GM12891 (cell line): ENCODE measurements around the gene SRMS.

Experiments used
- DNase-seq: peaks from one replicate; pipeline ENCODE4 v3.0.0; 2011; ENCODE audit warnings: low spot score; ENCODE audit not compliant: insufficient read length
- FAIRE-seq: peaks from 2 replicates; lab custom pipeline; 2011; peaks lifted over from hg19 to GRCh38; lab: Jason Lieb, UNC
- PAX5 ChIP-seq: IDR thresholded peaks from 2 replicates; pipeline ENCODE4 v1.6.1; 2011; ENCODE audit warnings: low read length, moderate library complexity, mild to moderate bottlenecking; ENCODE audit not compliant: insufficient read depth, severe bottlenecking
- POLR2A ChIP-seq: IDR thresholded peaks from 2 replicates; pipeline ENCODE4 v1.6.1; 2011; ENCODE audit warnings: low read depth, low read length, control low read depth
- POLR2AphosphoS5 ChIP-seq: IDR thresholded peaks from 2 replicates; pipeline ENCODE4 v1.6.1; 2011; ENCODE audit warnings: low read depth, low read length, control low read depth
- POU2F2 ChIP-seq: IDR thresholded peaks from 2 replicates; pipeline ENCODE4 v1.6.1; 2011; ENCODE audit warnings: low read depth, mild to moderate bottlenecking, control low read depth, low read length, moderate library complexity
- SPI1 ChIP-seq: IDR thresholded peaks from 2 replicates; pipeline ENCODE4 v1.6.1; 2011; ENCODE audit warnings: low read depth, low read length, control low read depth
- TAF1 ChIP-seq: IDR thresholded peaks from 2 replicates; pipeline ENCODE4 v1.6.1; 2011; ENCODE audit warnings: low read depth, low read length, control low read depth

Gene SRMS

GRCh38 chr20:63558804-63559484 lies 11.4 kb upstream of the SRMS start:
- FAIRE-seq (no peak), DNase-seq (no peak)
- TF ChIP-seq POU2F2 = no peak
- no peak for TF ChIP-seq POLR2AphosphoS5
- TF ChIP-seq POLR2A = no peak
- no peak for TF ChIP-seq PAX5

- DNase-seq (no peak), FAIRE-seq (no peak)
Measured at GRCh38 chr20:63557481-63557891, 9.9 kb upstream of the SRMS start.

DNA sequence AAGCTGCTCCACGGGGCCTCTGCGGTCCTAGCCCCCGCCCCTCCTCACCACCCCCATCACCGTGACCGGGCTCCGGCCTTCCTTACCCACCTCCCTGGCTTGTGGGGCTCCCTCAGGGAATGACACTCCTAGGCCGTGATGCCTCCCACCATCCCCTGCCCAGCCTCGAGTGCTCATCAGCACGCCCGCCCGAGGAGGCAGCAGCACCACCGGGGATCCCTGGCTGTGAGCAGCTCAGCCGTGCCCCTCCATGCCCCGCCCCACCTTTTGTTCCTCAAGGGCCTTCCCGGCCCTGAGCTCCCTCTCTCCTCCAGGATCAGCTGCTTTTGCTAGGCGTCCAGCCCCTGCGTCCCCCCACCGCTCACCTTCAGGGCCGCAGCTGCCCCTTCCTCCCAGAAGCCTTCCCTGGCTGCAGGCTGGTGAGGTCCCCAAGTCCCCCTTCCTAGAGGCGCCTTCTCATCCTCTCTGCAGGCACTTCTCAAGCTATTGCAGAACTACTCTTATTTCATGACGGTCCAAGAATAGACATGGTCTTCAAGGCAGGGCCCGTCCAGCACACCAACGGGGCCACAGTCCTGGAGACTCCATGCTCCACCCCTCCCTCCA lies 9.4 kb upstream of the SRMS start:
- no peak for FAIRE-seq
- TF ChIP-seq PAX5 (no peak), POU2F2 (no peak), POLR2AphosphoS5 (peak; percentile 37; the same call in 1 of the 2 replicates)
- DNase-seq = no peak

More at GRCh38 chr20:63557481-63557891, 9.9 kb upstream of the SRMS start:
- TF ChIP-seq POLR2A (no peak), SPI1 (no peak), TAF1 (no peak), PAX5 (no peak), POLR2AphosphoS5 (no peak), POU2F2 (no peak)

GRCh38 chr20:63555661-63556381 lies 8.3 kb upstream of the SRMS start:
- no peak for TF ChIP-seq POLR2A
- no peak for TF ChIP-seq TAF1
- no peak for TF ChIP-seq POLR2AphosphoS5
- TF ChIP-seq PAX5 = no peak
- no peak for TF ChIP-seq POU2F2
- no peak for TF ChIP-seq SPI1
- FAIRE-seq = no peak
- no peak for DNase-seq

DNA sequence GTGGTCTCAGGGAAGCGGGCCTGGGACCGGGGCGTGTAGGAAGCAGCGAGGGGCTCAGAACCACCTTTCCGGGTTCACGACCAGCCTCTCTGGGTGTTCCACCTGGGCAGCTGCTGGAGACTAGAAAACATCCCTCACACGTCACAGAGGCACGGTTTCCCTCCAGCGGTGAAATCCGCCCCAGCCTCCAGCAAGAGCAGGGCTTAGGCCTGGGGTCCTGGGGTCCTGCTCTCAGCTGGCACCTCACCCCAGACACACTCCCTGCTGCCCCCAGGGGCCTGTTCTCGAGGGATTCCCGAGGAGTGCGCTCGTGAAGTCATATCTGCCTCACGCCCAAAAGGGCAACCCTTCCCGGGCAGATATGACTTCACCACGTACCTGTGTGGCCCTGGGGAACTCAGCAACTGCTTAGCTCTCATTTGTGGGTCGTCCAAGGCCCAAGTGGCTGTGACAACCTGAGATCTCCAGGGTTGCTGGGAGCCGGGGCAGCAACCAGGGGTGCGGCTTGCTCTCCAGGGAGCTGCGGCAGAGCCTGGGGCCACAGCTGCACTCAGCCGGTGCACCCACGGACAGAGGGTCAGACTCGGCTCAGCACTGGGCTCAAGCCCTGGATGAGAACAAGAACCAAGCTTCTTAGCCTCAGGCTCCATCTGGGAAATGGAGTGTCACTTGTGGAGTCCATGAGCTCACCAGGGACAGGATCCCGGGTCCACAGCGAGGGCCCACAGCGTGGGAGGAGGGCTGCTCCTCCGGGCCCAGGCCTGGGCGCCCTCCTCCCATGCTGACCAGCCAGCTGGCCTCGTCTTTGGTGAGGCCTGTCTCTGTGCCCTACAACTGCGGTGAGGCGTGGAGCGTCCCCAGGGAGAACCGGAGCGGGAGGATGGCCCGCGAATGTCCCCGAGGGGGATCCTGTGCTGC lies 7.1 kb upstream of the SRMS start:
- DNase-seq (no peak), FAIRE-seq (peak; percentile 92)
- TF ChIP-seq POLR2AphosphoS5 = no peak
- no peak for TF ChIP-seq TAF1
- no peak for TF ChIP-seq SPI1
- TF ChIP-seq POLR2A = no peak
- no peak for TF ChIP-seq POU2F2
- no peak for TF ChIP-seq PAX5

DNA sequence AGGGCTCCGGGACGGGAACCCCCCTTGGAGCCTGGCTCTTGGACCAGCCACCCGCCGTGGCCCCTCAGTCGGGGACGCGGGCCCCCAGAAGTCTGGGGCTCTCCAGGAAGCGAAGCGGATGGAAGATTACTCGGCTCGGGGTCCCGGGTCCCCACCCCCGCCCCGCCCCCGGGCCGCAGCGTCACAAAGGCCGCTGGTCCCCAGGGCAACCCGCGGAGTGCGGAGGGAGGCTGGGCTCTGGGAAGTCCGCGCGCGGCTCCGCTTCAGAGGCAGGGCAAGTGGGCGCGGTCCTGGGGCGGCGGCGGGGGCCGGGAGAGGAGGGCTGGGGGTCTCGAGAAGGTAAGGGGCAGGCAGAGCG lies 6.4 kb upstream of the SRMS start, which contains the start of gene FNDC11:
TSS of gene FNDC11 (plus strand) at position 227 of the 358 bp plus-strand sequence. CDS start 1,505 bp downstream, outside the sequence.
- no peak for FAIRE-seq
- no peak for DNase-seq
- TF ChIP-seq POLR2A (no peak), TAF1 (no peak), POU2F2 (no peak), PAX5 (no peak), POLR2AphosphoS5 (no peak), SPI1 (no peak)

- TF ChIP-seq POLR2AphosphoS5 (no peak), SPI1 (no peak), POLR2A (no peak), TAF1 (no peak), POU2F2 (no peak), PAX5 (no peak)
- DNase-seq (peak; percentile 71), FAIRE-seq (peak; percentile 97)
Measured at GRCh38 chr20:63553251-63553932, 5.8 kb upstream of the SRMS start.
